Activated T-cell treated with anti-CD3 and anti-CD28 coated beads, Interleukin-2, amount 50 U/mL, for 24 hours (primary cell): ENCODE results near the gene GNG7.
"Not testable (repeated sequence)": the region's sequence is repeated elsewhere in the genome, so short reads cannot be mapped to it uniquely, and the experiment has no call there.

Experiments
- DNase-seq: peaks from one replicate; pipeline ENCODE4 v3.0.0-alpha.2; 2020
- H3K27ac Mint-ChIP-seq: 2 replicates; pipeline ENCODE4 v1.8.0; 2020; ENCODE audit warnings: mild to moderate bottlenecking, mixed read lengths
- H3K27me3 Mint-ChIP-seq: 2 replicates; pipeline ENCODE4 v1.8.0; 2020; ENCODE audit warnings: mixed read lengths
- H3K36me3 Mint-ChIP-seq: 2 replicates; pipeline ENCODE4 v1.8.0; 2020; ENCODE audit warnings: low read depth, mixed read lengths
- H3K4me1 Mint-ChIP-seq: 2 replicates; pipeline ENCODE4 v1.8.0; 2020; ENCODE audit warnings: low read depth, mixed read lengths
- H3K4me3 Mint-ChIP-seq: 2 replicates; pipeline ENCODE4 v1.8.0; 2020; ENCODE audit warnings: mild to moderate bottlenecking, moderate library complexity, mixed read lengths
- H3K9me3 Mint-ChIP-seq: 2 replicates; pipeline ENCODE4 v1.8.0; 2020; ENCODE audit warnings: mixed read lengths

Gene GNG7

GRCh38 chr19:2494084-2494446 lies 208.4 kb downstream of the GNG7 start:
- no peak overlapping the region for H3K27ac Mint-ChIP-seq
- no peaks in the 10 kb centered on the region for H3K36me3 Mint-ChIP-seq
- DNase-seq: no peak
- H3K9me3 Mint-ChIP-seq: no peaks in the 10 kb centered on the region
- H3K4me3 Mint-ChIP-seq: peak overlapping the region; percentile 53
- peaks cover 26% of the 10 kb centered on the region for H3K4me1 Mint-ChIP-seq
- peaks cover 50% of the 10 kb centered on the region for H3K27me3 Mint-ChIP-seq

DNA sequence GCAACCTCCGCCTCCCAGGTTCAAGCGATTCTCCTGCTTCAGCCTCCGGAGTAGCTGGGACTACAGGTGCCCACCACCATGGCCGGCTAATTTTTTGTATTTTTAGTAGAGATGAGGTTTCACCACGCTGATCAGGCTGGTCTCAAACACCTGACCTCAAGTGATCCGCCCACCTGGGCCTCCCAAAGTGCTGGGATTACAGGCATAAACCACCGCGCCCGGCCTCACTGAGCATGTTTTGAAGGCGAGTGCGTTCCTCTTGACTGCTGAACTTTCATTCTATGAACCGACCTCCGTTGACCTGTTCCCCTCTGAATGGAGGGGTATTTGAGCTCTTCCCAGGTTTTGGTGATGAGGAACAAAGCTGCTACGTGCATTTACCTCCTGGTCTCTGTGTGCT lies 209.0 kb downstream of the GNG7 start:
- H3K4me1 Mint-ChIP-seq: peaks cover 30% of the 10 kb centered on the region

DNA sequence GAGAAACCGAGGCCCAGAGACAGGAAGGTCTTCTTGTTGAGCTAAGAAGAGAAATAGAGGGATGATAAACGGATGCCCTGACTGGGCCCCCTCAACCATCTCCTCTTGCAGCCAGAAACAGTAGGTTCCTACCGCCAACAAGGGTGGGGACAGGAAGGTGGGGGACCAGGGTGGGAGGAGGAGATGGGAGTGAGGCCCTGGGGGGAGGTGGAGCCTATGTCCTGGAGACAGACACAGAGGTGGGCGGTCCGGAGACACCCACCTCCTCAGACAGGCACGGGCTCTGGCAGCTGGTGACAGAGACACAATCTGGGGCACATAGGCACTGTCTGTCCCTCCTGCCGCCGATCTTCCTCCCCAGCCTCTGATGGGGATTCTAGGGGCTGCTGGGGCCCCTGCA lies 209.6 kb downstream of the GNG7 start:
- H3K9me3 Mint-ChIP-seq: no peaks in the 10 kb centered on the region
- no peak overlapping the region for H3K4me3 Mint-ChIP-seq
- peaks cover 60% of the 10 kb centered on the region for H3K27me3 Mint-ChIP-seq
- no peak overlapping the region for H3K27ac Mint-ChIP-seq
- H3K4me1 Mint-ChIP-seq: peaks cover 32% of the 10 kb centered on the region
- H3K36me3 Mint-ChIP-seq: no peaks in the 10 kb centered on the region
- no peak for DNase-seq

More for the DNA sequence above, 209.0 kb downstream of the GNG7 start:
- not testable (repeated sequence) for H3K36me3 Mint-ChIP-seq, H3K9me3 Mint-ChIP-seq, H3K27ac Mint-ChIP-seq, DNase-seq, H3K4me3 Mint-ChIP-seq
- peaks cover 54% of the 10 kb centered on the region for H3K27me3 Mint-ChIP-seq

GRCh38 chr19:2491130-2491801 lies 211.2 kb downstream of the GNG7 start:
- Mint-ChIP-seq H3K36me3 (no peaks in the 10 kb centered on the region), H3K27me3 (peaks cover 66% of the 10 kb centered on the region), H3K4me1 (peaks cover 31% of the 10 kb centered on the region), H3K9me3 (no peaks in the 10 kb centered on the region), H3K27ac (no peak overlapping the region), H3K4me3 (no peak overlapping the region)
- DNase-seq: no peak

DNA sequence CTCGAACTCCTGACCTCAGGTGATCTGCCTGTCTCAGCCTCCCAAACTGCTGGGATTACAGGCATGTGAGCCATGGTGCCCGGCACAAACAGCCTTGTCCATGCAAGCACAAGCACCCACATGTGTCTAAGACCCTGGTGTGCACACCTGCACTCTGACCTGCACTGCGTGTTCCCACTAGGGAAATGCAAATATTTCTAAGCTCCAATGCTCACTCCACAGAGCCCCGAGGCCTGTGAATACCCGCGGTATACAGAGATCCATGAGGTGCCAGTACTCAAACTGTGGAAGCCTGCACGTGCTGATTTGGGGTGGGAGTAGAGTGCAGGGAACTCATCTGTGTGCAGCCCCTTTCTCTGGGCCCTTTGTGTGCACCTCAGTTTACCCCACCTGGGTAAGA lies 211.8 kb downstream of the GNG7 start:
- Mint-ChIP-seq H3K27ac (no peak overlapping the region), H3K9me3 (no peaks in the 10 kb centered on the region), H3K4me1 (peaks cover 25% of the 10 kb centered on the region), H3K36me3 (no peaks in the 10 kb centered on the region), H3K27me3 (peaks cover 66% of the 10 kb centered on the region), H3K4me3 (no peak overlapping the region)
- no peak for DNase-seq

DNA sequence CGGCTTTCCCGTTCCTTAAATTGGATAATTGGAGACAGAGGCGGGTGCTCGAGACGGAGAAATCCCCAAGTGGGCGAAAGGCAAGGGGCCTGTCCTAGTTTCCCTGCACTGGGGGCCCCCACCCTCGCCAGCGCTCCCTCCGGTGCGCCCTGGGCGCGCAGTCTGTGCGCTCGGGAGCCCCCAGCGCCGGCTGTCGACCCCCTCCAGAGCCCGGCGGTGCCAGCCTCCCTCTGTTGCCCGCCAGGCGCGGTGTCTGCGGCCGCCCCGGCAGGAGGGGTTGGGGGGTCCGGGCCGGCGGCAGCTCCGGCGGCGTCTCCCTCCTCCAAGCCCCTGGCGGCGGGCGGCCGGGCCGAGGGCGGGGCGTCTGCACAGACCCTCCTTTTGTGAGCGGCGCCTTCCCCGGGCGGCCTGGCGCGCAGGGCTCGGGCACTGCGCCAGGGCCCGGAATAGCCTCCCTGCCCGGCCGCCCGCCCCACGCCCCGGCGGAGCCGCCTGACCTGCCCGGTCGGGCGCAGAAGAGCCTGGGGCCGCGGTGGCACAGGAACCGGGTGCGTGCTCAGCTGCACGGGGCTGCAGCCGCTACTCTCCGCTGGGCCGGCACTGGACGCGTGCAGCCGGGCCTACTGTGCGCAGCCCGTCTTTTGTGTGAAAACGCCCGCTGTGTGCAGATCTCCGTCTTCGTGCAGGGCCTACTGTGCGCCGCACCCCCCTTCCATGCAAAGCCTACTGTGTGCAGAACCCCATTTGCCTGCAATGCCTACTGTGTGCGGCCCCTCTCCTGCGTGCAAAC lies 213.4 kb downstream of the GNG7 start:
- Mint-ChIP-seq H3K4me1 (peaks cover 23% of the 10 kb centered on the region), H3K36me3 (no peaks in the 10 kb centered on the region), H3K27me3 (peaks cover 62% of the 10 kb centered on the region), H3K9me3 (no peaks in the 10 kb centered on the region), H3K4me3 (peak overlapping the region; percentile 29), H3K27ac (no peak overlapping the region)
- DNase-seq: peak; percentile 50

DNA sequence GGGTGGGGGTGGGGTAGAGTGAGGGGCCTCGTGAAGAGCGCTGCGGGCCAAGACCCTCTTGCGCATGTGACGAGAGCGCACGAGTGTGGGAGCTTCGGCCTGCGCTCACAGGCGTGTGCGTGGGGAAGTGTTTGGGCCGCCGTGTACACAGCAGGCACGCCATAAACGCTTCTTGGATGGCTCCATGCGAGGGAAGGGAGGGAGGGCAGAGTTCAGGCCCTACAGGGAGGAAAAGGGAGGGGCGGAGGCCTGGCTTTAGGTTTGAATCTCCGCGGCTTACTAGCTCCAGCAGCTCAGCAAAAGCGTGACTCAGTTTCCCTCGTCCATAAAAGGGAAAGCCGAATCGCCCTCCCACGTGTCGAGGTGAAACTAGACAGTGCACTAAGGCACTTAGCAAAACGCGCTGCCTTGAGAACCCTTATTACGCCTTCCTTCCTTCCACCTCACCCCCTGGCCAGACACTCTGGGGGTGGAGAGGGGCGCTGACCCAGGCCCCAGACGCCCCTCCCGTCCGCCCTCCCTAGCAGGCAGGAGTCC lies 214.0 kb downstream of the GNG7 start:
- Mint-ChIP-seq H3K27me3 (peaks cover 55% of the 10 kb centered on the region), H3K4me1 (peaks cover 19% of the 10 kb centered on the region), H3K4me3 (no peak overlapping the region), H3K9me3 (peaks cover 4% of the 10 kb centered on the region), H3K36me3 (no peaks in the 10 kb centered on the region), H3K27ac (no peak overlapping the region)
- DNase-seq: no peak

DNA sequence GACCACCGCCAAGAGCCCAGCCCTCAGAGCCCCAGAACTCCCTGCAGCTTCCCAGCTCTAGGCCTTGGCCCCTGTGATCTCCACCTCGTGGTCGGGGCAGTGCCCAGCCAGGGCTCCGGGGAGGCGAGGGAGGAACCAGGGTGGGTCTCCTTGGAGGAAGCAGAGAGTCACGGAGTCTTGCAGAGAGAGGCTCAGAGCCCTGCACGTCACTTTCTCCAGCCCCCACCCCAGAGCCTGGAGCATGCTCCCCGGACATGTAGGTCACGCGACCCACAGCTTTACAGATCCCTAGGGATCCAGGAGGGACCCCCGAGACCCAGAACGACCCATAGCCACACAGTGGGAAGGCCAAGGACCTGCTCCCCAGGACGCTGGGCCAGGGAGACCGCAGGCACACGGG lies 214.7 kb downstream of the GNG7 start:
- Mint-ChIP-seq H3K9me3 (peaks cover 8% of the 10 kb centered on the region), H3K4me3 (no peak overlapping the region), H3K36me3 (no peaks in the 10 kb centered on the region), H3K27ac (no peak overlapping the region), H3K4me1 (peaks cover 19% of the 10 kb centered on the region), H3K27me3 (peaks cover 51% of the 10 kb centered on the region)
- DNase-seq: no peak

DNA sequence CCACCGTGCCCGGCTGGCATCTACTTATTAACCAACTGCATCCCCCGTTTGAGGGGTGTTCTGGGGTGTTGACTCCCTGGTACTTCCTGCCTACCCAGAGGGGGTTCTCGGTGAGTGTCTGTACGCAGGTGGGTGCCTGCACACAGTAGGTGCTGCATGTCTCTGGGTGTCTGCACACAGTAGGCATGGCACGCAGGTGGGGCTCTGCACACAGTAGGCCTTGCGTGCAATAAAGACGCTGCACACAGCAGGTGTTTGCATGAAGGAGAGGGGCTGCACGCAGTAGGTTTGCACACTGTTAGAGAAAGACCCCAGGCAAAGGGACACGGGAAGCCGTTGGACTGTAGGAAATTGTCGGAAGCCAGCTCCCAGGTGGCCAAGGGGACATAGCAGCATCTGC lies 215.4 kb downstream of the GNG7 start:
- Mint-ChIP-seq H3K27me3 (peaks cover 44% of the 10 kb centered on the region), H3K36me3 (peaks cover 2% of the 10 kb centered on the region), H3K4me1 (peaks cover 15% of the 10 kb centered on the region), H3K27ac (no peak overlapping the region), H3K9me3 (peaks cover 11% of the 10 kb centered on the region), H3K4me3 (no peak overlapping the region)
- DNase-seq: no peak

GRCh38 chr19:2485428-2485827 lies 217.1 kb downstream of the GNG7 start:
- Mint-ChIP-seq H3K4me3 (no peak overlapping the region), H3K27ac (no peak overlapping the region), H3K9me3 (peaks cover 20% of the 10 kb centered on the region), H3K27me3 (peaks cover 28% of the 10 kb centered on the region), H3K4me1 (peaks cover 15% of the 10 kb centered on the region), H3K36me3 (peaks cover 2% of the 10 kb centered on the region)
- no peak for DNase-seq

GRCh38 chr19:2484178-2484937 lies 218.1 kb downstream of the GNG7 start:
- Mint-ChIP-seq H3K36me3 (peaks cover 2% of the 10 kb centered on the region), H3K27ac (no peak overlapping the region), H3K4me1 (peaks cover 17% of the 10 kb centered on the region), H3K9me3 (peaks cover 20% of the 10 kb centered on the region), H3K27me3 (peaks cover 18% of the 10 kb centered on the region), H3K4me3 (no peak overlapping the region)
- DNase-seq: no peak

- Mint-ChIP-seq H3K36me3 (peaks cover 3% of the 10 kb centered on the region), H3K9me3 (peaks cover 20% of the 10 kb centered on the region), H3K4me3 (no peak overlapping the region), H3K27ac (no peak overlapping the region), H3K27me3 (peaks cover 14% of the 10 kb centered on the region), H3K4me1 (peaks cover 15% of the 10 kb centered on the region)
- no peak for DNase-seq
Observed at GRCh38 chr19:2483484-2484151, 218.9 kb downstream of the GNG7 start.

DNA sequence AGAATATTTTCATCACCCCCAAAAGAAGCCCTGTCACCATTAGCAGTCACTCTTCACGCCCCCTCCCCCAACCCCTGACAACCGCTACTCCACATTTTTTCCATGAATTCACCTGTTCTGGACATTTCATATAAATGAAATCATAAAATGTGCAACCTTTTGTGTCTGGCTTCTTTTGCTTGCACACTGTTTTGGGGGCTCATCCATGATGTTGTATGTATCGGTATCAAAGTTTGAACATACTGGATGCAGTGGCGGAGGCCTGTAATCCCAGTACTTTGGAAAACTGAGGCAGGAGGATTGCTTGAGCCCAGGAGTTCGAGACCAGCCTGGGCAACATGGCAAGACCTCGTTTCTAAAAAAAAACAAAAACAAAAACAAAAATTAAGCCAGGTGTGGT lies 219.4 kb downstream of the GNG7 start:
- no peak for DNase-seq
- Mint-ChIP-seq H3K9me3 (peaks cover 20% of the 10 kb centered on the region), H3K27ac (no peak overlapping the region), H3K36me3 (peaks cover 8% of the 10 kb centered on the region), H3K27me3 (peaks cover 9% of the 10 kb centered on the region), H3K4me3 (no peak overlapping the region), H3K4me1 (peaks cover 17% of the 10 kb centered on the region)

GRCh38 chr19:2482354-2483038 lies 220.0 kb downstream of the GNG7 start:
- Mint-ChIP-seq H3K4me1 (peaks cover 19% of the 10 kb centered on the region), H3K27ac (no peak overlapping the region), H3K4me3 (no peak overlapping the region), H3K27me3 (peaks cover 3% of the 10 kb centered on the region), H3K36me3 (peaks cover 14% of the 10 kb centered on the region), H3K9me3 (peaks cover 20% of the 10 kb centered on the region)
- DNase-seq: no peak
